Mononuclear cell (primary cell): Measurements from ENCODE around the gene EPM2A. TPM values are rescaled to one million over a fixed set of nuclear protein-coding genes. Genes with fewer than 3 reads are reported as not detected.
"Not testable (repeated sequence)": the region's sequence is repeated elsewhere in the genome, so short reads cannot be mapped to it uniquely, and the experiment has no call there.

Experiments used
- H3K27me3 ChIP-seq: 2 replicates; pipeline ENCODE4 v1.6.0; 2011; ENCODE audit warnings: low read length, control low read depth; ENCODE audit not compliant: insufficient read depth
- H3K4me1 ChIP-seq: 2 replicates; pipeline ENCODE4 v1.5.1; 2011; ENCODE audit warnings: mild to moderate bottlenecking, low read length, control low read depth; ENCODE audit not compliant: insufficient read depth
- H3K4me3 ChIP-seq: 2 replicates; pipeline ENCODE4 v1.5.1; 2011; ENCODE audit warnings: mild to moderate bottlenecking, low read length, moderate library complexity
- H3K9me3 ChIP-seq: 2 replicates; pipeline ENCODE4 v1.5.1; 2011; ENCODE audit warnings: low read depth, mild to moderate bottlenecking, control low read depth, low read length
- total RNA-seq: library from RNA; depleted of rRNA; stranded (reverse); fragments of >200 nt; gene quantifications from one replicate; pipeline ENCODE4 v1.2.3, GENCODE V29; 2012

EPM2A gene
- total RNA-seq, 1 donor = 6.6 TPM

DNA sequence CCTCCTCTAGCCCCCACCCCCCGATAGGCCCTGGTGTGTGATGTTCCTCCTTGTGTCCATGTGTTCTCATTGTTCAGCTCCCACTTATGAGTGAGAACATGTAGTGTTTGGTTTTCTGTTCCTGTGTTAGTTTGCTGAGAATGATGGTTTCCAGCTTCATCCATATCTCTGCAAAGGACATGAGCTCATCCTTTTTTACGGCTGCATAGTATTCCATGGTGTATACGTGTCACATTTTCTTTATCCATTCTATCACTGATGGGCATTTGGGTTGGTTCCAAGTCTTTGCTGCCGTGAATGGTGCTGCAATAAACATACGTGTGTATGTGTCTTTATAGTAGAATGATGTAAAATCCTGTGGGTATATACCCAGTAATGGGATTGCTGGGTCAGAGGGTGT is 4.4 kb upstream of the EPM2A start:
- H3K4me1 ChIP-seq, H3K9me3 ChIP-seq, H3K27me3 ChIP-seq, H3K4me3 ChIP-seq: not testable (repeated sequence)

GRCh38 chr6:145738265-145738664 is 2.9 kb upstream of the EPM2A start:
- no peaks in the 10 kb centered on the region for H3K27me3 ChIP-seq
- H3K4me1 ChIP-seq = peaks cover 8% of the 10 kb centered on the region
- no peak overlapping the region for H3K4me3 ChIP-seq
- no peaks in the 10 kb centered on the region for H3K9me3 ChIP-seq

- Histone ChIP-seq H3K4me1 (peaks cover 8% of the 10 kb centered on the region), H3K4me3 (no peak overlapping the region), H3K9me3 (no peaks in the 10 kb centered on the region), H3K27me3 (no peaks in the 10 kb centered on the region)
These were observed 1.4 kb upstream of the EPM2A start for GRCh38 chr6:145736661-145737144.

GRCh38 chr6:145734486-145735355 is 599 bp downstream of the EPM2A start:
- H3K9me3 ChIP-seq = no peaks in the 10 kb centered on the region
- peak overlapping the region; percentile 70 for H3K4me3 ChIP-seq
- peaks cover 8% of the 10 kb centered on the region for H3K4me1 ChIP-seq
- H3K27me3 ChIP-seq = no peaks in the 10 kb centered on the region

GRCh38 chr6:145733810-145734209 is 1.5 kb downstream of the EPM2A start:
- no peaks in the 10 kb centered on the region for H3K27me3 ChIP-seq
- peaks cover 2% of the 10 kb centered on the region for H3K9me3 ChIP-seq
- H3K4me3 ChIP-seq = no peak overlapping the region

DNA sequence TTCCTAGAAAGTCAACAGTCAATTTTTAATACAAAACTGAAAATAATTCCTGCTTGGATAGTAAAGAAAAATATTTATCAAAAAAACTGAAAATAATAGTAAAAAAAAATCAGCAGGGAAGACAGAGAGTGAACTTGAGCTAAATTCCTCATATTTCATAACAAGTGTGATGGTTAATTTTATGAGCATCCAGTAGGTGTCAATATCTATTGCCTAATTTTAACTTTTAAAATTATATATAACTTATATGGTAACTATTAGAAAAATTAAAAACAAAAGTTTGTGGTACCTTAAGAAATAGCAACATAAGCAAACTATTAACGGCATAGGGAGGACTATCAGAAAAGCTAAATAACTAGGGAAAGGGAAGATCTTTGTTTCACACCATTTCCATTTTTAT is 2.1 kb downstream of the EPM2A start:
- H3K4me1 ChIP-seq = peaks cover 8% of the 10 kb centered on the region
- peaks cover 8% of the 10 kb centered on the region for H3K9me3 ChIP-seq
- H3K27me3 ChIP-seq = no peaks in the 10 kb centered on the region
- H3K4me3 ChIP-seq = no peak overlapping the region

More at GRCh38 chr6:145733810-145734209, 1.5 kb downstream of the EPM2A start:
- H3K4me1 ChIP-seq = peaks cover 8% of the 10 kb centered on the region

- peaks cover 4% of the 10 kb centered on the region for H3K4me1 ChIP-seq
- H3K4me3 ChIP-seq = no peak overlapping the region
- no peaks in the 10 kb centered on the region for H3K27me3 ChIP-seq
- H3K9me3 ChIP-seq = peaks cover 16% of the 10 kb centered on the region
These were observed 3.9 kb downstream of the EPM2A start for GRCh38 chr6:145731447-145731846.

DNA sequence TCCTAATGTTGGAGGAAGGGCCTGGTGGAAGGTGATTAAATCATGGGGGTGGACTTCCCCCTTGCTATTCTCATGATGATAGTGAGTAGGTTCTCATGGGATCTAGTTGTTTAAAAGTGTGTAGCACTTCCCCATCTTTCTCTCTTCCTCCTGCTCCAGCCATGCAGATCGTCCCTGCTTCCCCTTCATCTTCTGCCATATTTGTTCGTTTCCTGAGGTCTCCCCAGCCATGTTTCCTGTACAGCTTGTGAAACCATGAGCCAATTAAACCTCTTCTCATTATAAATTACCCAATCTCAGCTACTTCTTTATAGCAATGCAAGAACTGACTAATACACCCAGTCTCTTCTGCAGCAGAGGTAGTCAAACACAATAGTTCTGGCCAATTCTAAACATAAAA is 5.4 kb downstream of the EPM2A start:
- no peak overlapping the region for H3K4me3 ChIP-seq
- H3K4me1 ChIP-seq = peaks cover 4% of the 10 kb centered on the region
- H3K9me3 ChIP-seq = peaks cover 16% of the 10 kb centered on the region
- no peaks in the 10 kb centered on the region for H3K27me3 ChIP-seq

- Histone ChIP-seq H3K27me3 (no peaks in the 10 kb centered on the region), H3K4me1 (peaks cover under 1% of the 10 kb centered on the region), H3K9me3 (peaks cover 16% of the 10 kb centered on the region), H3K4me3 (no peak overlapping the region)
These were observed 6.6 kb downstream of the EPM2A start for GRCh38 chr6:145728444-145729385.

DNA sequence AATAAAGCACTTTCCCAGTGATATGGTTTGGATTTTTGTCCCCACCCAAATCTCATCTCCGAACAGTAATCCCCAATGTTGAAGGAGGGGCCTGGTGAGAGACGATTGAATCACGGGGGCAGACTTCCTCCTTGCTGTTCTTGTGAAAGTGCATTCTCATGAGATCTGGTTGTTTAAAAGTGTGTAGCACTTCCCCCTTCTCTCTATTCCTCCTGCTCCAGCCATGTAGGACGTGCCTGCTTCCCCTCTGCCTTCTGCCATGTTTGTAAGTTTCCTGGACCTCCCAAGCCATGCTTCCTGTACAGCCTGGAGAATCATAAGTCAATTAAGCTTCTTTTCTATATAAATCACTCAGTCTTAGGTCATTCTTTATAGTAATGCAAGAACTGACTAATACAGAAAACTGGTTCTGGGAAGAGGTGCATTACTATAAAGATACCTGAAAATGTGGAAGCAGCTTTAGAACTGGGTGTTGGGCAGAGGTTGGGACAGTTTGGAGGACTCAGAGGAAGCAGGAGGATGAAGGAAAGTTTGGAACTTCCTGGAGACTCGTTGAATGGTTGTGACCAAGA is 7.4 kb downstream of the EPM2A start:
- no peaks in the 10 kb centered on the region for H3K27me3 ChIP-seq

GRCh38 chr6:145725570-145725969 is 9.8 kb downstream of the EPM2A start:
- Histone ChIP-seq H3K9me3 (peaks cover 16% of the 10 kb centered on the region), H3K4me3 (no peak overlapping the region), H3K27me3 (no peaks in the 10 kb centered on the region), H3K4me1 (no peaks in the 10 kb centered on the region)

More for the DNA sequence above, 7.4 kb downstream of the EPM2A start:
- peaks cover 16% of the 10 kb centered on the region for H3K9me3 ChIP-seq
- no peak overlapping the region for H3K4me3 ChIP-seq
- no peaks in the 10 kb centered on the region for H3K4me1 ChIP-seq

DNA sequence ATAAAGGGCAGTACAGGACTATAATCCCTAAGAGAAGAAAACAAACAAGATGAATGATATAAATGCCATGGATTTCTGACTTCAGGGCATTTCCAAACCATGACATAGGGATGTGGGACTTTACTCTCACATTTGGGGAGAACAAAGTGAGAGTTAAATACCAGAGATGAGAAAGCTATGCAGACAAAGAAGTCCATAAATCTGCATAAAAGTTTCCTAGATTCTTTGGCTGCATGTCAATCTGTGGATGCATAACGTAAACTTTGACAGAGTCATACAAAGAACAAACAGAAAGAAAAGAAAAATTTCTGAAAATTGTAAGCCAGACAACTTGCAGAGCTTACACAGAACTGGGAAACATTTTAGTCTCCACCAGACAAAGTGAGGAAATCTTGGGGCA is 11.7 kb downstream of the EPM2A start:
- Histone ChIP-seq H3K27me3 (no peaks in the 10 kb centered on the region), H3K4me1 (no peaks in the 10 kb centered on the region), H3K4me3 (no peak overlapping the region), H3K9me3 (peaks cover 13% of the 10 kb centered on the region)

DNA sequence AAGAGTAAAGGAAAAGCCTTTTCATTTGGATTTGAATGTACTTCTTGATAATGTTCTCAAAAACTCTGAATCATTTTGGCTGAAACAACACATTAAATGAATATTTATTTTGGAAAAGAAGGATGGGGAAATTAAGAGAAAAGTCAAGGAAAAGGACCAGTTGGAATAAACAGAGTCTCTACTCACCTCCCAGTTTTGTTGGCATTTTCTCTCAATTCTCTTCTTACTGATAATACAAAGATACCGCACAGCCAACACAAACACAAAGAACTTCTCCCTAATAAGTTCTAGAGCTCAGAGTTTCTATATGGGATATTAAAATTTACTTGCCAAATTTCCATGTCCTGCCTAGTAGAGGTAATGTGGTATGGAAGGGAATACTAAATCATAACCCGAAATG is 13.1 kb downstream of the EPM2A start:
- no peaks in the 10 kb centered on the region for H3K27me3 ChIP-seq
- H3K4me3 ChIP-seq = no peak overlapping the region
- H3K9me3 ChIP-seq = no peaks in the 10 kb centered on the region
- no peaks in the 10 kb centered on the region for H3K4me1 ChIP-seq

DNA sequence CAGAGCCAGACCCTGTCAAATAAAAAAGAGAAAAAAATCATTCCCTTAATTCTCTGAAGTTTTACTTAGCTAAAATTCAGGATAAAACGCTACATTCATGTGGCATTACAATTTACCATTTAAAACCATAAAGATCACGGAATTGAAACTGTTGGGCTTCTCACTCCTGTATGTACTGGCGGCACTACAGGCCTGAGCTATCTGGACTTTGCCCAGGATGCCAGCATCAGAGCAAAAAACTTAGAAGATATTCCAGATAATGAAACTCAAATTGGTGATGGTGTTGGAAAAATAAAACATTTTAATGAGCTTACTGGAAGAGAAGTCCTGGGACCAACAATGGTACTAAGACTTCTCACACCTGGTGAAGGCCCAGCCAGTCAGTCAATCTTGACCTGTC is 14.2 kb downstream of the EPM2A start:
- H3K4me3 ChIP-seq = no peak overlapping the region
- H3K9me3 ChIP-seq = no peaks in the 10 kb centered on the region
- H3K4me1 ChIP-seq = no peaks in the 10 kb centered on the region
- no peaks in the 10 kb centered on the region for H3K27me3 ChIP-seq

DNA sequence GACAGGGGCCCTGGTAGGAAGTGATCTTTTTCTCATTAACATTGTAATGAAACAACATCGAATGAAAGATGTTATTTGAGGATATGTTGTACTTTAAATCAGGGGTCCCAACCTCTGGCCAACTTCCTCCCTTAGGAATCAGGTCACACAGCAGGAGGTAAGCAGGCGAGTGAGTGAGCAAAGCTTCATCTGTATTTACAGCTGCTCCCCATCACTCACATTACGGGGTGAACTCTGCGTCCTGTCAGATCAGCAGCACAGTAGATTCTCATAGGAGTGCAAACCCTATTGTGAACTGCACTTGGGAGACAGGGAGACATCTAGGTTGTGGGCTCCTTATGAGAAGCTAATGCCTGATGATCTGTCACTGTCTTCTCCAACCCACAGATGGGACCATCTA is 19.9 kb downstream of the EPM2A start:
- Histone ChIP-seq H3K4me1 (no peaks in the 10 kb centered on the region), H3K4me3 (no peak overlapping the region), H3K27me3 (no peaks in the 10 kb centered on the region), H3K9me3 (peaks cover 11% of the 10 kb centered on the region)
